ENCODE data around the gene COX10.
"Not testable (repeated sequence)": the region's sequence is repeated elsewhere in the genome, so short reads cannot be mapped to it uniquely, and the experiment has no call there.

COX10 gene

GRCh38 chr17:14069251-14070021, at the start of gene COX10:
TSS of gene COX10 (plus strand) at chr17:14069504. CDS start at chr17:14069606, 102 bp downstream.
- peak; percentile 97 for DNase-seq

GRCh38 chr17:14021651-14022294, 47.5 kb upstream of the COX10 start:
- DNase-seq: not testable (repeated sequence)

DNA sequence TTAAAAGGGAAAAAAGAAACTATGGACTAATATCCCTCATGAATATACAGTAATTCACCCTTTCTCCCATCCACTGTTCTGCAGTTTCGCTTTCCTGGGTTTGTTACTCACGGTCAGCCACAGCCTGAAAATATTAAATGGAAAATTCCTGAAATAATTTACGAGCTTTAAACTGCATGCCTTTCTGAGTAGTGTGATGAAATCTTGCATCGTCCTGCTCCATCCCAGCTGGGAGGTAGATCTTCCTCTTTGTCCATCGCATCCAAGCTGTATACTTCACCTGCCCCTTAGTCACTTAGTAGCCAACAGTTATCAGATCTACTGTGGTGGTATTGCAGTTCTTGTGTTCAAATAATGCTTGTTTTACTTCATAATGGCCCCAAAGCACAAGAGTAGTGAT, 39.5 kb upstream of the COX10 start:
- not testable (repeated sequence) for DNase-seq

GRCh38 chr17:14032234-14032633, 37.1 kb upstream of the COX10 start:
- no peak for DNase-seq

GRCh38 chr17:14033166-14033565, 36.1 kb upstream of the COX10 start:
- no peak for DNase-seq

DNA sequence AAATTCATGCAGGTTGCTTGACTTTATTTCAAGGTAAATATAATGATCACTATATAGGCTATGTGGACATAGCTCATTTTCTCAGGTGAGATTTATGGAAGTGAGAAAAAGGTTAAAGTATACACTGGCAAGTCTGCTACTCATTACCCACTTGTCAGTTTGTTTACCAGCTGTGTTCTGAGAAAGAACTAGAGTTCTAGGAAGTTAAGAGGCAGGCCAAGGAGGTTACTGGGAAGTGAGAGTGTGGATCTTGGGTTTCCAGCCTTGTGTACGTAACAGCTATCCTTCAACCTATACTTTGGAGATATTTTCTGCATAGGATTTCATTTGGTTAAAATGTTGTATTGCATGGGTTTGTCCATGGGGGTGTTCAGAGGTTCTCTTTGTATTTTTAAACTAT, 31.9 kb upstream of the COX10 start:
- DNase-seq: peak; percentile 80

GRCh38 chr17:14038206-14038605, 31.1 kb upstream of the COX10 start:
- DNase-seq: peak; percentile 91

DNA sequence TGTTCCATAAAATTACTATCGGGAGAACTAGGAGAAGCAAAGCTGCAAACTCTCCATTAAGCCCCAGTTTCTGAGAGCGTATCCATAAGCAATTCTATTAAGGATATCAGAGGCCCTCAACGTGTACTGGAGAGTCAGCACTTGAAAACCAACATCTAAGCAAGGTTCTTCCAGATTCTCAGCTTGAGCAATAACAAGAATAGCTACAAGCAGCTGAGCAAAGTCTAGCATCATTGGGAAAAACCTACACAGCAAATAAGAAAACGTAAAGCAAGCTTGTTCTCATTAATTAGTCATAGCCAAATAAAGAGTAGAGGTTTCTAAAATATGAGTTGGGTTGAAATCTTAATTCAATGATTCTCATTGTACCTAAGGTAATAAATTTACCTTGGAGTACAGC, 26.9 kb upstream of the COX10 start:
- DNase-seq: no peak

DNA sequence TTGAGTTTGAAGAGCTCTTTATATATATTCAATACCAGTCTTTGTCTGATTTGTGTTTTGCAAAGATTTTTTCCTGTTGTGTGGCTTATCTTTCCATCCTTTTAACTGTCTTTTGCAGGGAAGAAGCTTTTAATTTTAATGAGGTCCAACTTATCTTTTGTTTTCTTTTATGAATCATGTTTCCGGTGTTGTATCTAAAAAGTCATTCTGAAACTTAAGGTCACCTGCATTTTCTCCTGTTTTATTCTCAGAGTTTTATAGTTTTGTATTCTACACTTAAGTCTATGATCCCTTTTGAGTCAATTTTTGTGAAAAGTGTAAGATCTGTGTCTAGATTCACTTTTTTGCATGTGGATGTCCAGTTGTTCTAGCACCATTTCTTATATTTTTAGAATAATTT, 24.6 kb upstream of the COX10 start:
- no peak for DNase-seq

DNA sequence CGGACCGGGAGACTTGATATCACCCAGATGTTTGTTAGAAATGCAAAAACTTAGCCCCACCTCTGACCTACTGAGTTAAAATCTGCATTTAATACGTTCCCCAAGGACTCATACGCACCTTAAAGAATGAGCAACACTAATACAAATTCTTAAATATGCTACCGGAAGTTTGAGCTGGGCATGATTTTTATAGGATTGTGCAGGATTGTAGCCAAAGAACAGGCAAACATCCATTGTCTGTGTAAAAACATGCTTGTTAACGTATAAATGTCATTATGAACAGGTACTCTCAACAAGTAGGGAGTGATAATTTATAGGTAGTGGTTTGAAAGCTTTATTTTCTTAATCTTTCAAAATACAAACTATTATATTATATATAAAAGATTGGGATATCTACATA, 22.3 kb upstream of the COX10 start:
- no peak for DNase-seq

DNA sequence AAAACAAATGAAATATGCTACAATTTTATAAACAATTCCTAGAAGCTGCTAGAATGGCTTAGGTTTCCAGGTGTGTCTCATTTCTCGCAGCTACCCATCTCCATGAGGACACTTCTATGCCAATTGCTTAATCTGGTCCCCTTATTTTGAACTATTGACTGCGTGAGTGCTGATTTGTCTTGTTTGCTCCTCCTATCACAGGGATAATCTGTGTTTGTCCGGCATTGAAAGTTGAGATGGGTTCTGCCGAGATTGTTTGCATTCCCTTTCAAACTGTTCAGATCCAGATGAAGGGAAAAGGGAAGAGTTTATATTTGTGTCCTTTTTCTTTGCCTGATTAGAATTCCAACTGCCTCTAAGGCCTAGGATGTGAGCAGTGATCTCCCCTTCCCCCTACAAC, 21.7 kb upstream of the COX10 start:
- no peak for DNase-seq

DNA sequence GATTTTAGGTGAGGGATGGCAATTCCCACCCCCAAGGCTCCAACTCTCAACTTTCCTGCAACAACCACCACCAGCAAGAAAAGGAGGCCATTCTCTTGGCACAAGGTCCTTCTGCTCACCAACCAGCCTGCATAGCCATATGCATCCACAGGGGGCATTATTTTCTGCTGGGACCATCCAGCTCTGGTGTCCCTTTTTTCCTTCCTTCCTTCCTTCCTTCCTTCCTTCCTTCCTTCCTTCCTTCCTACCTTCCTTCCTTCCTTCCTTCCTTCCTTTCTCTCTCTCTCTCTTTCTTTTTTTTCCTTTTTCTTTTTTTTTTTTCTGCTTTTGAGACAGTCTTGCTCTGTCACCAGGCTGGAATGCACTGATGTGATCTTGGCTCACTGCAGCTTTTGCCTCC, 21.1 kb upstream of the COX10 start:
- peak; percentile 41 for DNase-seq

GRCh38 chr17:14050616-14051015, 18.7 kb upstream of the COX10 start:
- DNase-seq: no peak

- DNase-seq: no peak
Measured at GRCh38 chr17:14051692-14052091, 17.6 kb upstream of the COX10 start.

DNA sequence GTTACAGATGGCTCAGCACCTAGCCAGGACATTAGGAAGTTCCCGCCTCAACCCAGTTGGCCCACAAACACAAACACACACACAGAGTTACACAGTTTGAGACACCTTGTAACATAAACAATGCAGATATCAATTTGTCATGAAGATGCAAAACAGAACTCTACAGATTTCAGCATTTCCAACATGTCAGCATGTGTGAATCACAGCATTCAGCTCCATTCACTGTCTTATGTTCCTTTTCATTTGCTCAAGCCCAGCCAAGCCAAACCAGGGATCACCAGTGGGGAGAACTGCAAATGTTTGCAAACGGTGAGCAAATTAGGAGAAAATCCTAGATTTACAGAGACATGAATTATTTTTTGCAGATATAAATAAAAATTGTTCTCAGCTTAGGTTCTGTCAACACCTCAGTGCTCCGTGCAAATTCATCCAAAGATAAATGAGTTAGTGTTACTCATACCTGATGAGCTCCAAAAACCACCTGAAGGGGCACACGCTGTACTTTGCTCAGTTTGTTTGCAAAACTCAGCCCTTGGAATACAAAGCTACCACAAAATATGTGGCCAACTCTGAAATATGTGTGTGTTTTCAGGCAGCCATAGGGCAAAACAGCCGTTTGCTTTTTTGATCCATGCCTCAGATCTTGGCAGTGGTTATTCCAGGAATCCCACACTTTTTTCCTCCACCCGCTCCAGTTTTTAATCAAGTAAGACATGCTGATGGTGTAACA, 16.3 kb upstream of the COX10 start:
- DNase-seq: no peak

GRCh38 chr17:14057591-14057990, 11.7 kb upstream of the COX10 start:
- peak; percentile 39 for DNase-seq

- no peak for DNase-seq
Measured at GRCh38 chr17:14058051-14058450, 11.3 kb upstream of the COX10 start.

- no peak for DNase-seq
Measured at GRCh38 chr17:14060706-14061105, 8.6 kb upstream of the COX10 start.

DNA sequence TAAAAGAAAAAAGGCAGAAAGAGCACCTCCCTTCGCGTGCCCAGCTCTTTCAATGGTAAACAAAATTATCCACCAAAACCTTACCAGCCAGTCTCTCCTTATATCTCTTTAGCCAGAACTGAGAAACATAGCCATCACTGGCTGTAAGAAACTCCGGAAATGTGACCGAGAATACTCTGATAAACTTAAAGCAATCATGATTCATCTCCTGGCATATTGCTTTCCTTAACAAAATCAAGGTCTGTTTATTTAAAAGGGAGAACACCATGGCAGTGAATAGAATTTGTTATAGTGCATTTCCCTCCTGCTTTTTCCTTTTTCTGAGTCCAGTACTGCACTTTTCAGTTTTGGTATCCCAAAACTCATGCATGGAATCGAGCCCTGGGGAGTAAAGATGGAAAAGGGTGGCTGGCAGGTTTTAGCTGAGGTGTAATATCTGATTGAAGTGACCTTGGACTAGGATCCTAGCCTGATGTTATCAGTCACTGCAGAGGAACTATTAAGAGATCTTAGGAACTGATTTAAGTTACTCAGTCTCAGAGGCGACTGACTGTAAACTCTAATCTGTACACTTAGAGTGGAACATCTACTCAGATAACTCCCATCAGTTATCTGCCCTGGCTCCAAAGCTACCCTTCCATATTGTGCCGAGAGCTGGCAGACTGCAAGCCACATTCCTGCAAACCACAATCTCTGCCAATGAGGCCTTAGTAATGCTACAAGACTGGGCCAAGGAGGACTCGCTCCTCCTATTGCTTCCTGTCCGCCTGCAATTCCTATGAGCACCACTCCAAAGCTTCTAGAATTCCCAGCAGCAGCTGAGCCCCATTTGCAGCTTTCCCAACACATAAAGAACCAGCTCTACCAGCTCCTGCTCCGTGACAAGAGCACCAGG, 7.4 kb upstream of the COX10 start:
- no peak for DNase-seq

DNA sequence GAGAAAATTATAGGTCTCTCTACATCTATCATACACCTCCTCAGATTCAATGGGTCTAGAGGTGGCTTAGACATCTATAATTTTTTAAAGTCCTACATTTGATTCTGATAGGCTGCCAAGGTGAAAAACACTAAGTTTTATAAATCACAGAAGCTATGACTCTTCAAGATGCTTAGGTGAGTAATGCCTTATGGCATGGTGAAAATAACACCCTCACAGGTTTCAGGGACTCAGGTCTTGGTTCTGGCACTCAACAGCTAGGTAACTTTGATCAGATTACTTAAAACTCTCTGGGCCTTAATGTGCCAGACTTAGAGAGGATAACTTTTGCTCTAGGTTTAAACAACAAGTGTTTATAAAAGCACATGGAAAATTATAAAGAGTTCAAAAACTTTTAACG, 2.0 kb upstream of the COX10 start:
- DNase-seq: no peak

GRCh38 chr17:14068542-14069250, 608 bp upstream of the COX10 start:
- DNase-seq: peak; percentile 46

GRCh38 chr17:14070344-14070984, 1.2 kb downstream of the COX10 start:
- no peak for DNase-seq
